Esophagus muscularis mucosa (tissue), 4 donors: ENCODE measurements around the gene TMUB2. TPM values are rescaled to one million over a fixed set of nuclear protein-coding genes. Genes with fewer than 3 reads are reported as not detected.

Experiments used
- DNase-seq: peaks from one replicate; pipeline ENCODE4 v3.0.0-alpha.2; 2017; ENCODE audit errors: extremely low spot score
- H3K27ac ChIP-seq, 4 donors: fragments of 200-600 bp; sonication (generic); replicated peaks in 1 of 4; 1 replicate in 3 of 4; 2 replicates in 1 of 4; pipeline ENCODE4 v1.5.1; 2016 to 2019; ENCODE audit warnings: mild to moderate bottlenecking in 1 of 4
- H3K27me3 ChIP-seq, 4 donors: fragments of 200-600 bp; sonication (generic); one replicate each; pipeline versions ENCODE4 v1.5.1 to v1.6.0; 2016 to 2019
- H3K36me3 ChIP-seq, 4 donors: fragments of 200-600 bp; sonication (generic); one replicate each; pipeline ENCODE4 v1.5.1; 2016 to 2019
- H3K4me1 ChIP-seq, 4 donors: fragments of 200-600 bp; sonication (generic); one replicate each; pipeline ENCODE4 v1.5.1; 2016 to 2019
- H3K4me3 ChIP-seq, 4 donors: fragments of 200-600 bp; sonication (generic); 1 replicate in 2 of 4; 2 replicates in 2 of 4; pipeline ENCODE4 v1.5.1; 2016 to 2019; ENCODE audit warnings: mild to moderate bottlenecking in 4 of 4, moderate library complexity in 1 of 4
- H3K9me3 ChIP-seq, 4 donors: fragments of 200-600 bp; sonication (generic); 1 replicate in 3 of 4; 2 replicates in 1 of 4; pipeline ENCODE4 v1.5.1; 2016 to 2019
- CTCF ChIP-seq, 3 experiments: fragments of 200-600 bp in 2 of 3; fragments of 450-650 bp in 1 of 3; sonication (generic) in 2 of 3; IDR thresholded peaks; one replicate each; pipeline ENCODE4 v1.5.1; 2017 to 2019; ENCODE audit warnings: antibody characterized with exemption in 3 of 3, mild to moderate bottlenecking in 2 of 3, moderate library complexity in 1 of 3
- EP300 ChIP-seq: sonication (generic); formaldehyde crosslinking; IDR thresholded peaks from one replicate; pipeline ENCODE4 v1.6.1; 2017; ENCODE audit warnings: antibody characterized with exemption
- POLR2A ChIP-seq: fragments of 450-650 bp; IDR thresholded peaks from one replicate; pipeline ENCODE4 v1.6.1; 2017; ENCODE audit warnings: antibody characterized with exemption, moderate library complexity, mild to moderate bottlenecking, low read depth
- POLR2AphosphoS5 ChIP-seq, 2 donors: sonication (generic); formaldehyde crosslinking; IDR thresholded peaks; one replicate each; pipeline ENCODE4 v1.6.1; 2017; ENCODE audit warnings: antibody characterized with exemption in 2 of 2
- WGBS: methylation state at CpG from one replicate; pipeline ENCODE4 v1.1.5; 2018; 5-methylcytosine and 5-hydroxymethylcytosine counted together
- intact Hi-C: fragments of 100-400 bp; cut with DNase I; formaldehyde crosslinking; loops from one replicate; pipeline ENCODE4 v1.15.1; 2023
- total RNA-seq, 4 donors: library from RNA; depleted of rRNA; stranded (reverse); fragments of >200 nt; gene quantifications; one replicate each; pipeline versions ENCODE4 v1.1.0 to v1.2.1, GENCODE V29; 2016

TMUB2 gene
- total RNA-seq, 4 donors from 2014 or later: 25.3 to 50.3 (median 33.4) TPM

- WGBS: no CpG with 5 or more reads among the region's 64 CpGs
- Histone ChIP-seq H3K4me3 (peak overlapping the region; percentile 13 to 39 (median 31)), H3K27ac (peak overlapping the region; percentile 60 to 82 (median 72)), H3K9me3 (no peaks in the 10 kb centered on the region), H3K36me3 (peaks cover 33 to 88% (median 83%) of the 10 kb centered on the region in 4 donors), H3K27me3 (peaks cover 0 to 8% (median 0%) of the 10 kb centered on the region in 4 donors), H3K4me1 (peaks cover 14 to 40% (median 25%) of the 10 kb centered on the region in 4 donors)
- TF ChIP-seq POLR2AphosphoS5 (IDR thresholded peaks at IDR 0.05): peak; percentile 74 to 79
- peak; percentile 99 to 100 (median 100) for TF ChIP-seq CTCF (IDR thresholded peaks at IDR 0.05)
- TF ChIP-seq EP300: no peak
- DNase-seq: no peak
- intact Hi-C loops: loop anchor here (2.0 kb wide), 1 partner anchor 118 kb away; no protein-coding TSS in a partner anchor
Measured at GRCh38 chr17:44210342-44211192, 23.8 kb downstream of the TMUB2 start.

- Histone ChIP-seq H3K36me3 (peaks cover 43 to 97% (median 91%) of the 10 kb centered on the region in 4 donors), H3K4me1 (peaks cover 15 to 50% (median 33%) of the 10 kb centered on the region in 4 donors), H3K4me3 (no peak overlapping the region), H3K9me3 (no peaks in the 10 kb centered on the region), H3K27ac (peak overlapping the region in 3 of 4 donors; percentile 60 to 76 (median 69)), H3K27me3 (peaks cover 0 to 8% (median 0%) of the 10 kb centered on the region in 4 donors)
- DNase-seq: no peak
- WGBS: 88% methylated on average over 17 of the region's 30 CpGs
- intact Hi-C loops: loop anchor here (2.0 kb wide), 1 partner anchor 117 kb away; no protein-coding TSS in a partner anchor
- no peak for TF ChIP-seq POLR2AphosphoS5 (IDR thresholded peaks at IDR 0.05)
- no peak for TF ChIP-seq EP300
- no peak for TF ChIP-seq CTCF (IDR thresholded peaks at IDR 0.05)
- no peak for TF ChIP-seq POLR2A
Measured at GRCh38 chr17:44211281-44212265, 24.8 kb downstream of the TMUB2 start.

GRCh38 chr17:44212507-44213402 is 26.0 kb downstream of the TMUB2 start:
- no peak for DNase-seq
- H3K27ac ChIP-seq: no peak overlapping the region
- intact Hi-C loops: no loop called here
- no peaks in the 10 kb centered on the region for H3K9me3 ChIP-seq
- 75% methylated on average over 7 of the region's 31 CpGs for WGBS
- TF ChIP-seq POLR2A (no peak), POLR2AphosphoS5 (IDR thresholded peaks at IDR 0.05) (no peak), EP300 (no peak), CTCF (IDR thresholded peaks at IDR 0.05) (no peak)
- peaks cover 34 to 91% (median 85%) of the 10 kb centered on the region in 4 donors for H3K36me3 ChIP-seq
- H3K4me1 ChIP-seq: peaks cover 27 to 62% (median 44%) of the 10 kb centered on the region in 4 donors
- no peak overlapping the region for H3K4me3 ChIP-seq
- peaks cover 0 to 8% (median 0%) of the 10 kb centered on the region in 4 donors for H3K27me3 ChIP-seq
